Breast epithelium (tissue), 4 donors: ENCODE measurements around the gene COG8. TPM values are rescaled to one million over a fixed set of nuclear protein-coding genes. Genes with fewer than 3 reads are reported as not detected.
"Not testable (repeated sequence)": the region's sequence is repeated elsewhere in the genome, so short reads cannot be mapped to it uniquely, and the experiment has no call there.

Experiments
- DNase-seq, 2 donors: peaks; one replicate each; pipeline ENCODE4 v3.0.0-alpha.2; 2019; ENCODE audit warnings: low spot score in 2 of 2
- H3K27ac ChIP-seq, 2 donors: fragments of 200-600 bp; sonication (generic) in 1 of 2; one replicate each; pipeline ENCODE4 v1.5.1; 2016 to 2019; ENCODE audit warnings: mild to moderate bottlenecking in 1 of 2
- H3K27me3 ChIP-seq, 2 donors: fragments of 200-600 bp; sonication (generic) in 1 of 2; one replicate each; pipeline versions ENCODE4 v1.5.1 to v1.6.0; 2017 to 2019; ENCODE audit warnings: control low read depth in 1 of 2, mild to moderate bottlenecking in 1 of 2
- H3K36me3 ChIP-seq: fragments of 200-600 bp; one replicate; pipeline ENCODE4 v1.5.1; 2019
- H3K4me1 ChIP-seq, 2 donors: fragments of 200-600 bp; sonication (generic); one replicate each; pipeline ENCODE4 v1.5.1; 2016 to 2019; ENCODE audit warnings: control low read depth in 1 of 2
- H3K4me3 ChIP-seq, 3 donors: fragments of 200-600 bp; sonication (generic); 1 replicate in 2 of 3; 2 replicates in 1 of 3; pipeline ENCODE4 v1.5.1; 2016 to 2019; ENCODE audit warnings: mild to moderate bottlenecking in 3 of 3, moderate library complexity in 2 of 3
- H3K9me3 ChIP-seq, 2 donors: fragments of 200-600 bp; sonication (generic) in 1 of 2; one replicate each; pipeline ENCODE4 v1.5.1; 2016 to 2019; ENCODE audit warnings: control low read depth in 1 of 2
- CTCF ChIP-seq, 3 donors: fragments of 450-650 bp; IDR thresholded peaks; one replicate each; pipeline ENCODE4 v1.5.1; 2016 to 2017; ENCODE audit warnings: antibody characterized with exemption in 3 of 3, mild to moderate bottlenecking in 3 of 3, moderate library complexity in 3 of 3
- POLR2A ChIP-seq: fragments of 450-650 bp; IDR thresholded peaks from one replicate; pipeline ENCODE4 v1.6.1; 2016; ENCODE audit warnings: antibody characterized with exemption, mild to moderate bottlenecking, moderate library complexity
- POLR2AphosphoS5 ChIP-seq, 3 donors: sonication (generic); formaldehyde crosslinking; IDR thresholded peaks; one replicate each; pipeline ENCODE4 v1.6.1; 2017; ENCODE audit warnings: antibody characterized with exemption in 3 of 3
- intact Hi-C: fragments of 100-400 bp; cut with DNase I; formaldehyde crosslinking; loops from one replicate; pipeline ENCODE4 v1.15.1; 2023; ENCODE audit warnings: low total_unique reads
- total RNA-seq, 3 donors: library from RNA; depleted of rRNA; stranded (reverse); fragments of >200 nt; gene quantifications; one replicate each; pipeline ENCODE4 v1.1.0, GENCODE V29; 2016

The COG8 gene
- total RNA-seq, 3 donors from 2014 or later: 40.2 to 52.8 (median 44.9) TPM

- Histone ChIP-seq H3K4me1 (no peaks in the 10 kb centered on the region), H3K36me3 (no peaks in the 10 kb centered on the region), H3K27ac (no peak overlapping the region), H3K4me3 (no peak overlapping the region), H3K9me3 (no peaks in the 10 kb centered on the region), H3K27me3 (no peaks in the 10 kb centered on the region)
- intact Hi-C loops: no loop called here
- TF ChIP-seq POLR2A: no peak
- DNase-seq: no peak
These were observed 32.3 kb downstream of the COG8 start for GRCh38 chr16:69307091-69307490.

GRCh38 chr16:69306031-69306430, 33.3 kb downstream of the COG8 start:
- Histone ChIP-seq H3K27me3 (no peaks in the 10 kb centered on the region), H3K4me1 (no peaks in the 10 kb centered on the region), H3K4me3 (no peak overlapping the region), H3K27ac (no peak overlapping the region), H3K36me3 (no peaks in the 10 kb centered on the region), H3K9me3 (no peaks in the 10 kb centered on the region)
- DNase-seq: no peak
- intact Hi-C loops: no loop called here
- TF ChIP-seq POLR2AphosphoS5 (IDR thresholded peaks at IDR 0.05) (no peak), POLR2A (no peak)

GRCh38 chr16:69302301-69302700, 37.1 kb downstream of the COG8 start:
- Histone ChIP-seq H3K4me1 (no peaks in the 10 kb centered on the region), H3K36me3 (no peaks in the 10 kb centered on the region), H3K27ac (no peak overlapping the region)

GRCh38 chr16:69301861-69302260, 37.5 kb downstream of the COG8 start:
- Histone ChIP-seq H3K27me3 (no peaks in the 10 kb centered on the region), H3K36me3 (no peaks in the 10 kb centered on the region), H3K27ac (peak overlapping the region in 1 of 2 donors; percentile 23), H3K4me3 (no peak overlapping the region), H3K4me1 (no peaks in the 10 kb centered on the region), H3K9me3 (no peaks in the 10 kb centered on the region)
- DNase-seq: no peak
- intact Hi-C loops: no loop called here
- TF ChIP-seq POLR2A (no peak), POLR2AphosphoS5 (IDR thresholded peaks at IDR 0.05) (no peak), CTCF (IDR thresholded peaks at IDR 0.05) (no peak)

More at GRCh38 chr16:69302301-69302700, 37.1 kb downstream of the COG8 start:
- Histone ChIP-seq H3K9me3 (no peaks in the 10 kb centered on the region), H3K27me3 (no peaks in the 10 kb centered on the region), H3K4me3 (no peak overlapping the region)
- no peak for DNase-seq
- TF ChIP-seq POLR2A (no peak), CTCF (IDR thresholded peaks at IDR 0.05) (no peak), POLR2AphosphoS5 (IDR thresholded peaks at IDR 0.05) (no peak)
- intact Hi-C loops: no loop called here

- H3K36me3 ChIP-seq: no peaks in the 10 kb centered on the region
- H3K4me1 ChIP-seq: no peaks in the 10 kb centered on the region
- no peaks in the 10 kb centered on the region for H3K9me3 ChIP-seq
- no peak overlapping the region for H3K27ac ChIP-seq
- TF ChIP-seq CTCF (IDR thresholded peaks at IDR 0.05) (no peak), POLR2AphosphoS5 (IDR thresholded peaks at IDR 0.05) (no peak), POLR2A (no peak)
- H3K27me3 ChIP-seq: no peaks in the 10 kb centered on the region
- no peak overlapping the region for H3K4me3 ChIP-seq
- intact Hi-C loops: no loop called here
- DNase-seq: no peak
These were observed 38.2 kb downstream of the COG8 start for GRCh38 chr16:69301187-69301586.

- Histone ChIP-seq H3K4me3 (no peak overlapping the region), H3K27me3 (no peaks in the 10 kb centered on the region), H3K9me3 (no peaks in the 10 kb centered on the region), H3K27ac (no peak overlapping the region), H3K36me3 (no peaks in the 10 kb centered on the region), H3K4me1 (no peaks in the 10 kb centered on the region)
- TF ChIP-seq POLR2A (no peak), CTCF (IDR thresholded peaks at IDR 0.05) (no peak), POLR2AphosphoS5 (IDR thresholded peaks at IDR 0.05) (no peak)
- DNase-seq: no peak
- intact Hi-C loops: no loop called here
These were observed 41.1 kb downstream of the COG8 start for GRCh38 chr16:69298261-69298660.

GRCh38 chr16:69296771-69297170, 42.6 kb downstream of the COG8 start:
- H3K27ac ChIP-seq, H3K4me1 ChIP-seq, intact Hi-C loops, H3K9me3 ChIP-seq, H3K36me3 ChIP-seq, H3K4me3 ChIP-seq, DNase-seq, H3K27me3 ChIP-seq: not testable (repeated sequence)
